ENCODE data around the gene GNAT3. TPM values are rescaled to one million over a fixed set of nuclear protein-coding genes. Genes with fewer than 3 reads are reported as not detected.

GNAT3 gene
- not detected for total RNA-seq

DNA sequence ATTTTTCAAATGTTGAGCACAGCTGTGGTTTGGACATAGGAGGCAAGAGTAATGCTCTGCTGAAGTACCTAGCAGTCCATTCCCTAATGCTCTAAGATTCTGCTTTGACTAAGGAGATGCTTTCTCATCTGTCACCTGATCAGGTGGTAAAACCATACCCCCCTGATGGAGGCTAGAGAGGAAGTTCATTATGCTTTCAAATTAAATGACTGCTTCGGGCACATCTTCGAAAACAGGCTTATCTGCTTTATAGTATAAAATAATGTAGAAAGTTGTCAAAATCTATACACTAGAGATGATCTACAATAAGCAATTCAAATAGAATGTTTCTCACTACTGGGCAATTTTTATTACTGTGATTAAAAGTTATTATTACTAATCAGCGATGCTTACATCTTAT is at the start of gene GNAT3:
GNAT3 (minus strand) TSS at position 101 of the 400 bp plus-strand sequence. CDS start 138 bp downstream, outside the sequence.
- H3K27me3 ChIP-seq, result no peaks in the 10 kb centered on the region
- DNase-seq (ENCODE audit: low spot score in 2 of 2), result no peak
- TF ChIP-seq POLR2A (IDR thresholded peaks at IDR 0.05) (no peak), EP300 (IDR thresholded peaks at IDR 0.05) (no peak)
- TF ChIP-seq, protein P1, sequence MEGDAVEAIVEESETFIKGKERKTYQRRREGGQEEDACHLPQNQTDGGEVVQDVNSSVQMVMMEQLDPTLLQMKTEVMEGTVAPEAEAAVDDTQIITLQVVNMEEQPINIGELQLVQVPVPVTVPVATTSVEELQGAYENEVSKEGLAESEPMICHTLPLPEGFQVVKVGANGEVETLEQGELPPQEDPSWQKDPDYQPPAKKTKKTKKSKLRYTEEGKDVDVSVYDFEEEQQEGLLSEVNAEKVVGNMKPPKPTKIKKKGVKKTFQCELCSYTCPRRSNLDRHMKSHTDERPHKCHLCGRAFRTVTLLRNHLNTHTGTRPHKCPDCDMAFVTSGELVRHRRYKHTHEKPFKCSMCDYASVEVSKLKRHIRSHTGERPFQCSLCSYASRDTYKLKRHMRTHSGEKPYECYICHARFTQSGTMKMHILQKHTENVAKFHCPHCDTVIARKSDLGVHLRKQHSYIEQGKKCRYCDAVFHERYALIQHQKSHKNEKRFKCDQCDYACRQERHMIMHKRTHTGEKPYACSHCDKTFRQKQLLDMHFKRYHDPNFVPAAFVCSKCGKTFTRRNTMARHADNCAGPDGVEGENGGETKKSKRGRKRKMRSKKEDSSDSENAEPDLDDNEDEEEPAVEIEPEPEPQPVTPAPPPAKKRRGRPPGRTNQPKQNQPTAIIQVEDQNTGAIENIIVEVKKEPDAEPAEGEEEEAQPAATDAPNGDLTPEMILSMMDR (IDR thresholded peaks at IDR 0.05), result no peak
- H3K4me3 ChIP-seq, result no peak within 1 kb of the TSS
- WGBS, 2 donors, result 94 to 95% methylated on average over 3 of the region's 3 CpGs
- H3K4me1 ChIP-seq, result no peaks in the 10 kb centered on the region
- no peaks in the 10 kb centered on the region for H3K9me3 ChIP-seq
- H3K36me3 ChIP-seq, result no peaks in the 10 kb centered on the region
- H3K27ac ChIP-seq, result no peak within 1 kb of the TSS

DNA sequence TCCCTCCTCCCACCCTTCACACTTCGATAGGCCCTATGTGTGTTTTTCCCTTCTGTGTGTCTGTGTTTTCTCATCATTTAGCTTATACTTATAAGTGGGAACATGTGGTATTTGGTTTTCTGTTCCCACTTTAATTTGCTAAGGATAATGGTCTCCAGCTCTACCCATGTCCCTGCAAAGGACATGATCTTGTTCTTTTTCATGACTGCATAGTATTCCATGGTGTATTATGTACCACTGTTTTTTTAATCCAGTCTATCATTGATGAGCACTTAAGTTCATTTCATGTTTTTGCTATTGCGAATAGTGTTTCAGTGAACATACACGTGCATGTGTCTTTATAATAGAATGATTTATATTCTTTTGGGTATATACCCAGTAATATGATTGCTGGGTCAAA is 46.3 kb upstream of the GNAT3 start:
- Histone ChIP-seq H3K27ac (no peak overlapping the region), H3K9me3 (peaks cover 0 to 40% (median 8%) of the 10 kb centered on the region in 4 donors), H3K27me3 (no peaks in the 10 kb centered on the region), H3K4me3 (no peak overlapping the region), H3K36me3 (no peaks in the 10 kb centered on the region), H3K4me1 (no peaks in the 10 kb centered on the region)
- TF ChIP-seq EP300 (IDR thresholded peaks at IDR 0.05) (no peak), POLR2A (IDR thresholded peaks at IDR 0.05) (no peak)
- TF ChIP-seq, protein P1 (IDR thresholded peaks at IDR 0.05), result no peak
- 65 to 77% methylated on average over 3 of the region's 3 CpGs for WGBS, 2 donors
- DNase-seq (ENCODE audit: low spot score in 2 of 2), result no peak

DNA sequence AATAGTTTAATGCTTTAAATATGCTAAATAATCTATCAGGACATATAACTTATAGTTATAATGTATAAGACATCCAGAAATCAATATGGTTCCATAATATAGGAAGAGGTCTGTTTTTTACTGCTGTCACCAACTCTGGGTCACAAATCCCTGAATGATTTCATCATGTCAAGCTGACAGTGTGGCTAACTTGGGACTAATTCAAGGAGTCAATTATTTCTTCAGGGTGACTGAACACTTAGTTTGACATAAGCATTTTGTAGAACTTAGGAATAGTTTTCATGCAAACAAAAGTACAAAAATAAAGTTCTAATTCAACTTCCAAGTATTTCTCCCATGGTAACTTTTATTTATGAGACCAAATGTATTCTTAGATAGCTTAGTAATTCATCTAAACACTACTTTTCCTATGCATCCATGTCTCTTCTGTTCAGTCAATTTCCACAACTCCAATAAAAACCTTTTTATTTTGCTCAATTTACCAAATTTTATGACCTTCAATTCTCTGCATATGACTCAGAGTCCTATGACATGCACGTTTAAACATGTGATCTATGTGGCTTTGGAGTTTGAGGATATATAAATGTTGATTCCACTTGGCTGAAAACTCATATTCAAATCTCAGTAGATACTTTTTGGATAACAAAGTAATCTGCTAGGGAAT is 40.3 kb upstream of the GNAT3 start:
- no peak for DNase-seq (ENCODE audit: low spot score in 2 of 2)
- 31 to 46% methylated on average over 1 of the region's 1 CpG for WGBS, 2 donors
- TF ChIP-seq, protein P1 (IDR thresholded peaks at IDR 0.05), result no peak
- TF ChIP-seq EP300 (IDR thresholded peaks at IDR 0.05), result no peak
- no peak for TF ChIP-seq POLR2A (IDR thresholded peaks at IDR 0.05)
- peak overlapping the region in 1 of 4 donors; percentile 52 for H3K27ac ChIP-seq
- no peaks in the 10 kb centered on the region for H3K9me3 ChIP-seq
- H3K36me3 ChIP-seq, result no peaks in the 10 kb centered on the region
- peaks cover 0 to 10% (median 0%) of the 10 kb centered on the region in 4 donors for H3K4me1 ChIP-seq
- no peak overlapping the region for H3K4me3 ChIP-seq
- no peaks in the 10 kb centered on the region for H3K27me3 ChIP-seq

DNA sequence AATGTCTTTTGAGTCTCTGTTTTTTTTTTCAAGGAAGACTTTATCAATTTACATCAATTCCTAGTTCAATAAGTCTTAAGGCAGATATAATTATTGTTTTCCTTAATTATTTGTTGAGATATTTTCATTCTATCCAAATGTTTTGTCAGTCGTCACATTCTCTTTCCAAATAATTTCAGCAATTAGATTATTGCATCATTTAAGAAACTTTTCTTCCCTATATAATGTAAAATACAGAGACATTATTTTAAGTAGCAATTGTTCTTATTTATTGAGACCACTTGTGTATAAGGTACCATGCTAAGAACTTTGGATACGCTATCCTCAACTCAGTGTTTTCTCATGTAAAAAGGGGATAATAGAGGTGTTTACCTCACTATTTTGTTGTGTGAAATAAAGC is 38.1 kb upstream of the GNAT3 start:
- H3K36me3 ChIP-seq, result no peaks in the 10 kb centered on the region
- H3K27me3 ChIP-seq, result no peaks in the 10 kb centered on the region
- DNase-seq (ENCODE audit: low spot score in 2 of 2), result no peak
- H3K27ac ChIP-seq, result no peak overlapping the region
- WGBS, 2 donors, result 94% methylated on average over 2 of the region's 2 CpGs
- H3K4me3 ChIP-seq, result no peak overlapping the region
- TF ChIP-seq, protein P1 (IDR thresholded peaks at IDR 0.05), result no peak
- TF ChIP-seq POLR2A (IDR thresholded peaks at IDR 0.05), result no peak
- TF ChIP-seq EP300 (IDR thresholded peaks at IDR 0.05), result no peak
- peaks cover 0 to 18% (median 0%) of the 10 kb centered on the region in 4 donors for H3K9me3 ChIP-seq
- H3K4me1 ChIP-seq, result peaks cover 0 to 10% (median 0%) of the 10 kb centered on the region in 4 donors

DNA sequence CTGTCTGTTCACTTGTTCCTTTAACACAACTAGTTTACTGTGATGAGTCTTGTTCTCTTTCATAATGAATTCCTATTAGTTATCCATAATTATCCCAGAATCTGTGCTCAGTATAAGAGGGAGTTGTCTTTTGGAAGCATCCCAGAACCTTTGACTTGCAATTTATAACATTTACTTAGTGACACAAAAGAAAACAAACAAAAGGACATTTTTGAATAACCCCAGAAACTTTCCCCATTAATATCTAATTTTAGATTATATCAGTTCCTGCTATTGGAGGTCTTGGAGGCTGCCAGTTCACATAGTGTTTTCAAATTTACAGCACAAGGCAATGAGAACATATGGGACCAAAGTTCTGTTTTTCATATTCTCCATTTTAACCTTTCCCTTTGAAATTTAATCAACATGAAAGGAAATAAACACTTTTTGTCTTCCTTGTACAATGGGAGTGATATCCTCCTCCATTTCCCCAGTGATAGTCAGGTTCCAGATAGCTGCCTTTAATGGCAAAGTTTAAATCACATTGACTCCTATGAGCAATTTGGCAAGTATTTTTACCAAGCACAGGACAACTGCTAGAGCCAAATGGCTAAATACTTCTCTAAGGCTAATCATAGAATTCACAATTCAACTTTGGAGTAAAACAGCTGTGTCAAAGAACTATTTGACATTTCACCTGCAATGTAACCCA is 37.1 kb upstream of the GNAT3 start:
- H3K4me3 ChIP-seq, result no peak overlapping the region
- H3K9me3 ChIP-seq, result peaks cover 0 to 21% (median 0%) of the 10 kb centered on the region in 4 donors
- no peaks in the 10 kb centered on the region for H3K36me3 ChIP-seq
- H3K4me1 ChIP-seq, result peaks cover 0 to 10% (median 0%) of the 10 kb centered on the region in 4 donors
- TF ChIP-seq EP300 (IDR thresholded peaks at IDR 0.05) (peak in 1 of 2 donors; percentile 42), POLR2A (IDR thresholded peaks at IDR 0.05) (no peak)
- DNase-seq (ENCODE audit: low spot score in 2 of 2), result no peak
- peak overlapping the region in 1 of 4 donors; percentile 36 for H3K27ac ChIP-seq
- no peaks in the 10 kb centered on the region for H3K27me3 ChIP-seq
